HG02798 (cell line): ENCODE data around the gene CDK11B.
A peak's percentile ranks its signal among the peaks of the same experiment; 100 is the strongest.
"Not testable (repeated sequence)": the region's sequence is repeated elsewhere in the genome, so short reads cannot be mapped to it uniquely, and the experiment has no call there.

Experiments
- ATAC-seq: cut with Tn5 transposase; IDR thresholded peaks from one replicate; pipeline ENCODE4 v1.9.1; 2021; ENCODE audit warnings: mild to moderate bottlenecking; ENCODE audit not compliant: unreplicated experiment, poor library complexity

CDK11B gene

GRCh38 chr1:1662830-1663560 is 4.2 kb upstream of the CDK11B start:
- not testable (repeated sequence) for ATAC-seq

- not testable (repeated sequence) for ATAC-seq
Observed at GRCh38 chr1:1662392-1662791, 3.6 kb upstream of the CDK11B start.

GRCh38 chr1:1648265-1648664 is 10.5 kb downstream of the CDK11B start:
- not testable (repeated sequence) for ATAC-seq

- not testable (repeated sequence) for ATAC-seq
Observed at GRCh38 chr1:1647567-1648241, 11.1 kb downstream of the CDK11B start.

GRCh38 chr1:1646326-1646725 is 12.5 kb downstream of the CDK11B start:
- ATAC-seq = not testable (repeated sequence)

GRCh38 chr1:1640711-1641461 is 17.9 kb downstream of the CDK11B start:
- ATAC-seq = not testable (repeated sequence)

GRCh38 chr1:1640081-1640480 is 18.7 kb downstream of the CDK11B start:
- not testable (repeated sequence) for ATAC-seq

- ATAC-seq = not testable (repeated sequence)
Observed at GRCh38 chr1:1639368-1639767, 19.4 kb downstream of the CDK11B start.

GRCh38 chr1:1638528-1638927 is 20.3 kb downstream of the CDK11B start:
- not testable (repeated sequence) for ATAC-seq

GRCh38 chr1:1637479-1637875 is 21.3 kb downstream of the CDK11B start:
- not testable (repeated sequence) for ATAC-seq

GRCh38 chr1:1636621-1637478 is 22.0 kb downstream of the CDK11B start:
- ATAC-seq = not testable (repeated sequence)

- not testable (repeated sequence) for ATAC-seq
Observed at GRCh38 chr1:1634613-1635012, 24.2 kb downstream of the CDK11B start.

GRCh38 chr1:1633409-1633808 is 25.4 kb downstream of the CDK11B start:
- ATAC-seq = not testable (repeated sequence)

GRCh38 chr1:1631782-1632420 is 26.9 kb downstream of the CDK11B start, which contains the start of gene MMP23B:
TSS of gene MMP23B (plus strand) at chr1:1632173. CDS start at chr1:1632219, 46 bp downstream.
- no peak for ATAC-seq

- ATAC-seq = no peak
Observed at GRCh38 chr1:1630965-1631781, 27.6 kb downstream of the CDK11B start.

- peak; percentile 69 for ATAC-seq
Observed at GRCh38 chr1:1630191-1630964, 28.4 kb downstream of the CDK11B start.

- no peak for ATAC-seq
Observed at GRCh38 chr1:1629430-1630190, 29.2 kb downstream of the CDK11B start.
